ENCODE results near the gene STKLD1. TPM values are rescaled to one million over a fixed set of nuclear protein-coding genes. Genes with fewer than 3 reads are reported as not detected.

The STKLD1 gene
- total RNA-seq, 1 experiment from 2014 or later, result 4.1 TPM

DNA sequence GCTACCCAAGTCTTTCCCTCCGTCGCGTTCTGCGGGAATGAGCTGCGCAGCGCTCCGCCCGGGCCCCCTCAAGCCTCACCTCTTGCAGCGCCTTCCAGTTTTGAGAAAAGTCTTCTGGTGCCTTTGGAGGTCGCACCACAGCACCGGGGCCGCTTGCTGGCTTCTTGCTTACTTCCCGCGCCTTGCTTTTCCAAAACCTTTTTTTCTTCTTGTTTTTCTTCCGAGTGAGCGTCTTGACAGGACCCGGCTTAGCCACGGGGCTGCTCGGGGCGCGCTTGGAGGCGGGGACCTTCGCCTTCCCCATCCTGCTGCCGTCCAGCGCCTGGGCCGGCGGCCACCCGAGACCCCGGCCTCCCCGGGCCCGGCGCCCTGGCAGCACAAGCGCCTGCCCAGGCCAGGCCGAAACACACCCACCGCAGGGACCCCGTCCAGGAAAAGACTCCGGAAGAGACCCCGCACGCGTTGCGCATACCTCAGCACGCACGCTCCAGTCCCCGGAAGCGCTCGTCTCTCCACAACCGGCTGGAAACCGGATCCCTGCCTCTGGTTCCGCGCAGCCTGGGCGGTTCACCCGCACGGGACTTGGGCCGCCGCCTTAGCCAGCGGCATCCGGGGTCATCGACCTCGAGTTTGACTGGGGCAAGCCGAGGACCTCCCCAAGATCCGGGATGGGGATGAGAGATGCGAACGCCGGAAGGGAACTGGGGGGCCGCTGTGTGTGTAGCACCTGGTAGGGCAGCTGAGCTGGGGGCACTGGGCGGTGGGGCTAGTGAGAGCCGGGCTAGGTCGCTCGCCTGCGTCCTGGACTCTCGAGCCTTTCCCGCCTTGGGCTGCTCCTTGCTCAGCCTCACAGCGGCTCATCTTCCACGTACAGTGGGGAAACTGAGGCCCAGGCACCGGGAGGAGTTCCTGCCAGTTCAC, 41.6 kb downstream of the STKLD1 start, which contains the start of gene REXO4:
Gene REXO4, minus strand, starts transcription at position 470 of the 921 bp plus-strand sequence. Its CDS starts 166 bp downstream, at position 304.
- DNase-seq (peak; percentile 72), ATAC-seq (peak; percentile 81)
- TSS peak; percentile 83 for BruUV-seq (replicated peaks)
- H3K4me3 ChIP-seq (ENCODE audit: low read length), result peak within 1 kb of the TSS; percentile 96
- peak within 1 kb of the TSS; percentile 84 for H2AFZ ChIP-seq (ENCODE audit: low read length)
- H3K36me3 ChIP-seq (ENCODE audit: low read depth, low read length), result peaks cover 11% of the 10 kb centered on the region
- CTCF ChIA-PET, result no interaction called here
- no peaks in the 10 kb centered on the region for H3F3A ChIP-seq (ENCODE audit: low read length, unreplicated experiment)
- intact Hi-C loops (cut with micrococcal nuclease), result no loop called here
- H3K9ac ChIP-seq (ENCODE audit: low read length), result peak within 1 kb of the TSS; percentile 94
- TF ChIP-seq EZH2 (IDR thresholded peaks at IDR 0.05; ENCODE audit: low read length, unreplicated experiment) (no peak), EZH2phosphoT487 (IDR thresholded peaks at IDR 0.05; ENCODE audit: borderline replicate concordance, low read length) (no peak)
- TF ChIP-seq, protein P1, sequence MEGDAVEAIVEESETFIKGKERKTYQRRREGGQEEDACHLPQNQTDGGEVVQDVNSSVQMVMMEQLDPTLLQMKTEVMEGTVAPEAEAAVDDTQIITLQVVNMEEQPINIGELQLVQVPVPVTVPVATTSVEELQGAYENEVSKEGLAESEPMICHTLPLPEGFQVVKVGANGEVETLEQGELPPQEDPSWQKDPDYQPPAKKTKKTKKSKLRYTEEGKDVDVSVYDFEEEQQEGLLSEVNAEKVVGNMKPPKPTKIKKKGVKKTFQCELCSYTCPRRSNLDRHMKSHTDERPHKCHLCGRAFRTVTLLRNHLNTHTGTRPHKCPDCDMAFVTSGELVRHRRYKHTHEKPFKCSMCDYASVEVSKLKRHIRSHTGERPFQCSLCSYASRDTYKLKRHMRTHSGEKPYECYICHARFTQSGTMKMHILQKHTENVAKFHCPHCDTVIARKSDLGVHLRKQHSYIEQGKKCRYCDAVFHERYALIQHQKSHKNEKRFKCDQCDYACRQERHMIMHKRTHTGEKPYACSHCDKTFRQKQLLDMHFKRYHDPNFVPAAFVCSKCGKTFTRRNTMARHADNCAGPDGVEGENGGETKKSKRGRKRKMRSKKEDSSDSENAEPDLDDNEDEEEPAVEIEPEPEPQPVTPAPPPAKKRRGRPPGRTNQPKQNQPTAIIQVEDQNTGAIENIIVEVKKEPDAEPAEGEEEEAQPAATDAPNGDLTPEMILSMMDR (conservative IDR thresholded peaks at IDR 0.05; ENCODE audit: low read depth, low read length), result no peak
- H3K4me1 ChIP-seq (ENCODE audit: insufficient read depth, low read length), result peaks cover 7% of the 10 kb centered on the region; the same call in 1 of the 2 replicates
- H3K27ac ChIP-seq (ENCODE audit: low read length), result peak within 1 kb of the TSS; percentile 35
- H4K20me1 ChIP-seq (ENCODE audit: low read length), result no peaks in the 10 kb centered on the region
- H3K9me2 ChIP-seq (replicated peaks; ENCODE audit: low read length), result no peaks in the 10 kb centered on the region
- POLR2A ChIA-PET (ENCODE audit: unreplicated experiment), result no interaction called here
- H3K4me2 ChIP-seq (ENCODE audit: low read length), result peak within 1 kb of the TSS; percentile 86
- H3K9me3 ChIP-seq (ENCODE audit: low read length), result no peaks in the 10 kb centered on the region
- no peaks in the 10 kb centered on the region for H3K27me3 ChIP-seq (ENCODE audit: low read length)
- H3K79me2 ChIP-seq (ENCODE audit: low read length), result peaks cover 46% of the 10 kb centered on the region

DNA sequence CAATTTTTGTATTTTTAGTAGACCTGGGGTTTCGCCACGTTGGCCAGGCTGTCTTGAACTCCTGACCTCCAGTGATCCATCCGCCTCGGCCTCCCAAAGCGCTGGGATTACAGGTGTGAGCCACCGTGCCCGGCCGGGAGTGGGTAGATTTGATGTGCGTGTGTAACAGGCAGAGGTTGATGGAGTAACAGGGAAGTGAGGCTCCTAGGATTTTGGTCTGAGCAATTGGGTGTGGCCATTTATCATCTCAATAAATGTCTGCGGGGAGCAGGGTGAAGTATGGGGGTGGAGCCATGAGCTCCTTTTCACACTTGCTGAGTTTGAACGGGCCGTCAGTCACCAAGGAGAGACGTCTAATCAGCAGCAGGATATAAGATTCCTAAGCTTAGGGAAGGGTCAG, 42.8 kb downstream of the STKLD1 start:
- Histone ChIP-seq H3F3A (ENCODE audit: low read length, unreplicated experiment) (no peaks in the 10 kb centered on the region), H3K9me3 (ENCODE audit: low read length) (no peaks in the 10 kb centered on the region), H3K36me3 (ENCODE audit: low read depth, low read length) (peaks cover 11% of the 10 kb centered on the region), H2AFZ (ENCODE audit: low read length) (no peak overlapping the region), H4K20me1 (ENCODE audit: low read length) (no peaks in the 10 kb centered on the region), H3K79me2 (ENCODE audit: low read length) (peaks cover 38% of the 10 kb centered on the region), H3K9ac (ENCODE audit: low read length) (no peak overlapping the region), H3K27me3 (ENCODE audit: low read length) (no peaks in the 10 kb centered on the region), H3K4me3 (ENCODE audit: low read length) (no peak overlapping the region), H3K4me1 (ENCODE audit: insufficient read depth, low read length) (peaks cover 7% of the 10 kb centered on the region; the same call in 1 of the 2 replicates), H3K27ac (ENCODE audit: low read length) (no peak overlapping the region), H3K9me2 (replicated peaks; ENCODE audit: low read length) (no peaks in the 10 kb centered on the region), H3K4me2 (ENCODE audit: low read length) (0 out of 2 replicates have a peak overlapping the region, but pooled peaks have one; percentile 86)
- ChIA-PET POLR2A (ENCODE audit: unreplicated experiment) (no interaction called here), CTCF (interaction anchor here (0.6 kb wide), 1 partner anchor 68 kb away, joined by 4 read pairs; no protein-coding TSS in a partner anchor)
- no TSS peak for BruUV-seq (replicated peaks)
- DNase-seq (no peak), ATAC-seq (no peak)
- TF ChIP-seq EZH2phosphoT487 (IDR thresholded peaks at IDR 0.05; ENCODE audit: borderline replicate concordance, low read length) (no peak), EZH2 (IDR thresholded peaks at IDR 0.05; ENCODE audit: low read length, unreplicated experiment) (no peak)
- TF ChIP-seq, protein P1 (conservative IDR thresholded peaks at IDR 0.05; ENCODE audit: low read depth, low read length), result no peak
- intact Hi-C loops (cut with micrococcal nuclease), result no loop called here
